GM19099 (cell line): ENCODE results near the gene AHI1.

ENCODE experiments used
- POLR2A ChIP-seq: IDR thresholded peaks from 3 replicates; pipeline ENCODE4 v1.6.1; 2011; ENCODE audit warnings: low read depth; ENCODE audit not compliant: insufficient read length; ENCODE audit errors: extremely low read depth

AHI1 gene

DNA sequence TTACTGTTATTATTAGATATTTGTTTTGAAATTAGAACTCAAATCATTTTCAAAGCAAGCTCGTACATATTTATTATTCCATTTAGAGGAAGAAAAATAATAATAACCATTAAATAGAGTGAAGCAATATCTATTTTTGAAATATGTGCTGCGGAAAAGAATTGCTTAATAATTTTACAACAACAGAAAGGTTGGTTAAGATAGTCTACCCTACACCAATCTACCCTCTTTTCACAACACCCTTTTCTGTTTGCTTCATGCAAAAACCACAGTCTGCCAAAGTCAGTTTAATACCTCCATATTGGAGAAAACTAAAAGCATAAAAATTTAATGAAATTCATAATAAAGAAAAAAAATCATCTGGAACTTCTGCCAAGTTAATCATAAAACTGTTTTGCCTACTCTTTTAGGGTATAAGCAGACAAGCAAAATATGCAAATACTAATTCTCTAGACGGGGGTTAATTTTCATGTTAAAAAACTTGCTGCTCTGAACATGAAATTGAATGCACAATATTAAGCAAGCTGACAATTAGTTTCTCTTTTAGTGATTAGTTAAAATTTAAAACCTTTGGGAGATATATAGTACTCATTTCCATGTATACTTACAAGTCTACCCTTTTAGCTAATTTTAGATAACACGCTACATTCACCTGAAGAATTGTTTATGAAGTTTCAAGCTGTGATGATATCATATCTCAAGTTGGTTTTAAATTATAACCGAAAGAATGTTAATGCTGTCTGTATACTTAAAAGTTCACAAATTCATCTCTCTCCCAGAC, 100.2 kb downstream of the AHI1 start:
- no peak for TF ChIP-seq POLR2A

DNA sequence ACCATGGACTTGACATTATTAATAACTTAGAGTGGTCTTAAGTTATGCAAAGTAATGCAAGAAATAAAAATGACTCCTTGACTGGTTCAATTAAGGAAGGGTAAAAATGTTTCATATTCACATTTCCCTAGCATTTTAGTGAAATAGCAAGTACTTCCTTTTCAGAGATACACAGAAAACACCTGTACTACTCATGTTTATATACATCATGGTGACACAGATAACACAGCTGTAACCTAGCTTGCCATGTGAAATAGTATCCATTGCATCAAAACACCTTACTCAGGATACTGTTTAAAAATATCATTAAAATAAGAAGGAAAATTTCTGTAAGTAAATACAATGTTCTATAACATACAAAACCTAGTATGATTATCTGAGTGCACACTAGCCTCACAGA, 102.4 kb downstream of the AHI1 start:
- no peak for TF ChIP-seq POLR2A

DNA sequence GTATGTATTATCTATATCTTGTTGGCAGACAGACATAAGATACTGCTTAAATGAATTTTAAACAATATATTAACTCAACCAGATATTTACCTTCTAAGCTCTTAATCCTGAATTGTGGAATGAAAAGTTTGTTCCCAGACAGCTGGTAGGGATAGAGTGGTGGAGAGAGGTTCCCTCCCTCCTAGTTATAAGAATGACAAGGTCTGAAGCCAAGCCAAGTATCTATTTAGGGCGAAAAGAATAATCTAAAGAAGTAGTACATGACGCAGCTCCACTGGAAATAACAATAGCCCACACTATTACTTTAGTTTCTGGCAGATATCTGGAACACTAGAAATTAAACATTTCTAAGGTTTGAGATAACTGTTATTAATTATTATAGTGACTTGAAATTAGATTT, 104.3 kb downstream of the AHI1 start:
- TF ChIP-seq POLR2A = no peak

- no peak for TF ChIP-seq POLR2A
Observed at GRCh38 chr6:135390458-135390857, 107.1 kb downstream of the AHI1 start.

- no peak for TF ChIP-seq POLR2A
Observed at GRCh38 chr6:135385299-135385698, 112.2 kb downstream of the AHI1 start.

DNA sequence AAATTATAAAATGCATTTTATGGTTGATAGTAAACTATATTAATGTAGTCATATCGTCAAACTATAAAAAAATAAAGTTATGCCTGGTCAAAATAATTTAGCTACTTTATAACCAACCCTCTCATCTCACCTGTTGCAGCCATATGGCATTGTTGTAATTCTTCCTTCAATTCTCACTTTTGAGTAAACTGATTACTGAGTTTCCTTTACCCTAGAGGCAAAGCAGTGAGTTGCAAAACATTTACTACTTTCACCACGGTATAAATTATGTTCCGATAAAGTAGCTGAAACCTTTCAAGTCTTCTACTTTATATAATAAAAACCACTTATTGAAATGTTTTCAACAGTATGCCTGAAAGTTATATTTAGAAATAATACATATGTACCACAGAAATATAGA, 113.8 kb downstream of the AHI1 start:
- no peak for TF ChIP-seq POLR2A

- TF ChIP-seq POLR2A = no peak
Observed at GRCh38 chr6:135383301-135383700, 114.2 kb downstream of the AHI1 start.

DNA sequence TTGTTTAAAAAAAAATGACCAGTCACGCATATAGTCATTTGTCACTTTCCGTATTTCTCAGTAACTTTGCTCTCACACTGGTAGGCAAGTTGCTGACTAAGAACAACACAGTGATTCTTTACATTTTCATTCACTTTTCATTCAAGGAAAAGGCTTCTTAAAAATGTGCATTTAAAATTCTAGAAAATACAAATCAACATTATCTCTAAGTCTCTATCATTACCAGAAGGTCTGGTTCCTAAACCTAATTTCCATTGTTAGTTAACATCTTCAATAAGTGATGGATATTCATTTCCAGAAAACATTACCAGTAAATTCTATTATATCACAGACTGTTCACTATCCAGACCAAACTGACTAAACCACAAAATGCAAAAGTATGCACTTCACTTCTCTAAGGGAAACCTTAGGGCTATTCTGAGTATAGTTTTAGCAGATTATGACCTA, 115.3 kb downstream of the AHI1 start:
- no peak for TF ChIP-seq POLR2A

DNA sequence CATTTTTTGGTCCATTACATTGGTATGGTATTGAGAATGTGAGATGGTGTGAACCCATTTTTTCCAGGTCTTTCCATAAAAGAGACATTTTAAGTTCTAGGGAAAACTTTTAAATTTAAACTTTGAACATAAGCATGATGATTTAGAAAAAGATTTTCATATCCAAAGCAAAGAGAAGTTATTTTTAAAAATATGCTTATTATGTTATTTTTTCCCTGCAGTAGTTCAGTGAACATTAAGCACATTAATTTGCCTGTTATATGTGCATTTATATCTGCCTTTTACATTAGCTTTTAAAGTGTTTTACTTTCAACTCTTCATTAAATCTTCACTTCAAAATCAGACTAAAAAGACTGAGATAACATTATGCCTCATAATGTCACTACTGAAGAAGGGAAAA, 116.7 kb downstream of the AHI1 start:
- TF ChIP-seq POLR2A = no peak

- no peak for TF ChIP-seq POLR2A
Observed at GRCh38 chr6:135379647-135380046, 117.9 kb downstream of the AHI1 start.

GRCh38 chr6:135372758-135373157, 124.8 kb downstream of the AHI1 start:
- TF ChIP-seq POLR2A = no peak

GRCh38 chr6:135362124-135362523, 135.4 kb downstream of the AHI1 start:
- no peak for TF ChIP-seq POLR2A

DNA sequence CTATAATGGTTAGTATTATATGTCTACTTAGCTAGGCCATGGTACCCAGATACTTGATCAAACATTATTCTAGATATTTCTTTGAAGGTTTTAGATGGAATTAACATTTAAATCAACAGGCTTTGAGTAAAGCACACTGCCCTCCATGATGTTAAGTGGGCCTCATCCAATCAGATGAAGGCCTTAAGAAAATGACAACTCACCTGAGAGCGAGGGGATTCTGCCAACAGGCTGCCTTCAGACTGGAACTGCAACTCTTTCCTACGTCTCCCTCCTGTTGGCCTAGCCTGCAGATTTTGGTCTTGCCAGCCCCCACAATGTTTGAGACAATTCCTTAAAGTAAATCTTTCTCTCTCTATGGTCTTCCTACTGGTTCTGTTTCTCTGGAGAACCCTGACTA, 137.3 kb downstream of the AHI1 start:
- TF ChIP-seq POLR2A = no peak

GRCh38 chr6:135358985-135359384, 138.6 kb downstream of the AHI1 start:
- no peak for TF ChIP-seq POLR2A

DNA sequence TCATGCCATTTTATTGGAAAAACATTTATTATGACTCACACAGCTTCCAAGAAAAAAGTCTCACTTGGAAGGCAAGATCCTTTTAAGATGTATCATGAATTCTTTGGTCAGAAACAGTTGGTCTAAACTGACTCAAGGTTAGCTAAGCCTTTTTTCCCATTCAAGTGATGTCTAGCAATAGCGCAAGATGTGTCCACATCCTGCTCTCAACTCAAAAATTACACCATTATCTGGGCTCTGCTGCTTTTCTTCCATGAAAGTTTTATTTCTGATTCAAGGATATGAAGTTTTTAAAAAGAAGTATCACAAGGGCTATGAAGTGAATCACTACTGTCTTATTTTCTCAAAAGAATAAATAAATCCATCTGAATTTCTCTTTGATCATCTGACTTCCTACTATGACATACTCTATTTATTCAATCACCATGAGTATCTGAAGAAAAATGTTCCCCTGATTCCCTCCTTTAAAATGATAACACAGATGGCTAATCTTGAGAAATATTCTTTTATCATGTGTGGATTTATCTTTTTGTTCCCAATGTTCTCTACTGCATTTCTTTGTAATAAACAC, 139.2 kb downstream of the AHI1 start:
- no peak for TF ChIP-seq POLR2A

GRCh38 chr6:135354407-135354806, 143.1 kb downstream of the AHI1 start:
- no peak for TF ChIP-seq POLR2A
